GM12873 (cell line): ENCODE data around the gene OR3A1.

ENCODE experiments used
- CTCF ChIP-seq: IDR thresholded peaks from 2 replicates; pipeline ENCODE4 v1.5.1; 2012; ENCODE audit warnings: low read depth, mild to moderate bottlenecking, moderate library complexity, low read length, control low read depth; ENCODE audit not compliant: insufficient read depth; ENCODE audit errors: missing control alignments

OR3A1 gene

GRCh38 chr17:3271072-3271848, 26.9 kb downstream of the OR3A1 start:
- TF ChIP-seq CTCF: no peak

- no peak for TF ChIP-seq CTCF
Observed at GRCh38 chr17:3260600-3260999, 37.6 kb downstream of the OR3A1 start.

- no peak for TF ChIP-seq CTCF
Observed at GRCh38 chr17:3260163-3260562, 38.0 kb downstream of the OR3A1 start.

GRCh38 chr17:3256575-3256974, 41.6 kb downstream of the OR3A1 start:
- no peak for TF ChIP-seq CTCF
